HL-60/S4 treated with phorbol 12-myristate 13-acetate at 8.2 ng/mL for 4 days and 3 days (cell line): ENCODE results near the gene DRC3.

Source experiments
- in situ Hi-C: fragments of 300-500 bp; cut with MboI; formaldehyde crosslinking; loops from 2 replicates; pipeline ENCODE4 v1.15.0; 2022; ENCODE audit warnings: low sequenced_read_pairs

The DRC3 gene

DNA sequence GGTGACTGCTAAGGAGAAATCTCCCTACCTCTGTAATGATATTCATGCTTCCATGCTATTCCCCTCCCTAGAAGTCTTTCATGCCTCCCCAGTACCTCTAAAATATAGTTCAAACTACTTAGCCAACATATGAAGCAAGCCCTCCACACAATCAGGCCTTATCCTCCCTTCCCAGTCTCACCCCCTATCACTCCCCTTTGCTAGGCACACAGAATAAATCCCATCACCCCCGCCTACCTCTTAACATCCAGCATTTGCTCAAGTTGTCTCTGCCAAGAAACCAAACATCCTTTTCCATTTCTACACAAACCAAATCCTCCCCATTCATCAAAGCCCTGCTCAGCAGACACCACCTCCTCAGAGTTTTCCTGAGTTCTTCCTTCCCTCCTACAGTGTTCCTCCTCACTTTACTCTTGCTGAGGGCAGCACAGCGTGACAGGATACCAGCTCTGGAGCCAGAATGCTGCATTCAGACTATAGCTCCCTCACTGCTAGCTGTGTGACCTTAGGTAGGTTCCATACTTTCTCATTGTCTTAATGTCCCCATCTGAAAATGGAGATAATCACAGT, 7.4 kb upstream of the DRC3 start:
- in situ Hi-C loops: no loop called here

DNA sequence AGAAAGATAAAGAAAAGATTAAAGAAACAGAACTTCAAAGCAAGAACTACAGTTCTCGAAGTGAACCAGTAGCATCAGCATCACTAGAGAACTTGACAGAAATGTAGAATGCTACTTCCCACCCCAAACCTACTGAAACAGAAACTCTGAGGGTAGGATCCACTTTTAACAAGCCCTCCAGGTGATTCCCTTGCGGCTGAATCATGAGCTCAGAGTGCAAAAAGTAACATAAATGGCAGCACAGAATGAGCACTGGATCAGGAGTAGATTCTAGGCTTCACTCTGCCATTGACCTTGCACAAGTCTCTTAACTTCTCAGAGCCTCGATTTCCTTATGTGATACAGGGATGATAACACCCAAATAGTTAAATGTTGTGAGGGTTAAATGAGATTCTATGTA, 6.3 kb upstream of the DRC3 start:
- in situ Hi-C loops: no loop called here

DNA sequence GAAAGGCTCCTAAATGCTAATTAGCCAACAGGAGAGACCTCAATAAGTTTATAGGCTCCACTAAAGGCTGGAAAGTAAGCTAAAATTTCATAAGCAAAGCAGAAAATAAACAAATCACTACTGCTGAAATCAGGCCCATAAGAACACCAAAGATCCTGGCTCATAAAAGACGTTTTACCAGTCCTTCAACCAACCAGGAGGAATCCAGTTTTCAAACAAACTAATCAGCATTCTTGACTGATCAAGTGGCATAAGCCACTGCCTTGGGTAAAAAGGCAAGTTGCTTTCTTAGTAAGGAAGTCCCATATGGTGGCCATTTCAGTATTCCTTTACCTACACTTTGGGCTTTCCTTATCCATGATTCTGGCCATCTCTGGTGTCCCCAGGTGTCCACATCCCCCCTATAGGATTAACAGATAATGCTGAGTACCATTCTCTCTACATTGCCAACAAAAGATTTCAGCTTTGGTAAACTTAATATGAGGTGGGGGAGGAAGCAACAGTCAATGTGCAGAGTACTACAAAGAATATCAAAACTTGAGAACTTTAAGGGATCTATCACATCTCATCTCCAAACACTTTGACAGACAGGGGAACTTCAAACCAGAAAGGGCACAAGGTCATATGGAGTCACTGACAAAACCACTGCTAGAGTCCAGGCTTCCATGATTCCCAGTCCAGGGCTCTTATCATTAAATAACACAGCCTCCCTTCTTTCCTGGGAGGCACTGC, 1.8 kb upstream of the DRC3 start:
- in situ Hi-C loops: no loop called here

DNA sequence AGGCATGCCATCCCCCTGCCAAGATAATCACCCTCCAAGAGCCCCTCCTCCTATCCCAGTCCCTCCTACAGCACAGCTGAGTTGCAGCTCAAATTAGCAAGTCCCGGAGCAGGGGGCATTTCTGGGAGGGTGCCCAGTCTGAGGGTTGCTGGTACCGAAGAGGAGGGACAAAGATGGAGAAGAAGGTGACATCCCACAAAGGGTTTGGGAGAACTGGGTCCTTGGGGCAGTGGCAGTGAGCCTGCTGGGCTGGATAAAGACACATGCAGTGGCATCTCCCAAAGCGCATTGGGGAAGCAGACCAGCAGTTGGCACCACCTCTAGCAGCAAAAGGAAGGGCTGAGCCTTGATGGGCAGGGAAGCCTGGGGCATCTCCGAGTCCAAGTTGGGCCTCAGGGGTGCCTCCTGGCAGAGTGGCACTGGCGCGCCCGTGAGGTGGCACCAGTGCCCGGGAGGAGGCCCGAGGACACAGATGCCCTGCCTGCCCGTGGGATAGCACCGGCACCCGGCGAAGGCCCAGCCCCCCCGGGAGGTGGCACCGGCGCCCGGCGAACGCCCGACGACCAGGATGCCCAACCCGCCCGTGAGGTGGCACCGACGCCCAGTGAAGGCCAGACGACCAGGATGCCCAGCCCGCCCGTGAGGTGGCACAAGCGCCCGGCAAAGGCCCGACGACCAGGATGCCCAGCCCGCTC, 1.1 kb upstream of the DRC3 start:
- in situ Hi-C loops: no loop called here

DNA sequence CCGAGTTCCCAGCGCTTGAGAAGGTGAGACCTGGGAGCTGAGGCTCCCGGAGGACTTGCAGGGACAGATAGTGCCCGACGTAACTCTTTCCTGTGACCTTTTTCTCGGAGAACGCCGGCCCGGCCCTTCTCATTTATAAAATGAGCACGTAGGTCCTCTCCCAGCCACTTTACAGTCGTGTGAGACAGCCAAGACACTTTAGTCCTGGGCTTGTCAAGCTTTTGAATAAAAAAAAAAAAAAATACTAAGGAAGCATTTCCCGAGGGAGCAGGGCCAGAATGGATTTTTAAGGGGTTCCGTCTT, 241 bp downstream of the DRC3 start:
- in situ Hi-C loops: no loop called here

DNA sequence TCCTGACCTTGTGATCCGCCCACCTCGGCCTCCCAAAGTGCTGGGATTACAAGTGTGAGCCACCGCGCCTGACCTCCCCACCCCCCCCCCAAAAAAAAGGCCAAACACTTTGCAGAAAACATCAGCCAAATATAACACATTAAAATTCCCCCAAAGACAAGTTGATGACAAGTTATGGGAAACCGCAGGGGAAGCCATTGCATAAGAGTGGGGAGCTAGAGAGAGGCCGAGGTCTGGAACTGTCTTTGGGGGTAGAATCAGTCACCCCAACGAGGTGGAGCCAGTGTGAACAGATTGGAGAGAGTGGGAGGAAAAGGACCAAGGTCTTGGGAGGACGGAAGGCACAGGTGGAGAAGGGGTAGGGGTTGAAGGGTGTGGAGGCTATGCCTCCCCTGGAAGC, 2.8 kb downstream of the DRC3 start:
- in situ Hi-C loops: no loop called here

DNA sequence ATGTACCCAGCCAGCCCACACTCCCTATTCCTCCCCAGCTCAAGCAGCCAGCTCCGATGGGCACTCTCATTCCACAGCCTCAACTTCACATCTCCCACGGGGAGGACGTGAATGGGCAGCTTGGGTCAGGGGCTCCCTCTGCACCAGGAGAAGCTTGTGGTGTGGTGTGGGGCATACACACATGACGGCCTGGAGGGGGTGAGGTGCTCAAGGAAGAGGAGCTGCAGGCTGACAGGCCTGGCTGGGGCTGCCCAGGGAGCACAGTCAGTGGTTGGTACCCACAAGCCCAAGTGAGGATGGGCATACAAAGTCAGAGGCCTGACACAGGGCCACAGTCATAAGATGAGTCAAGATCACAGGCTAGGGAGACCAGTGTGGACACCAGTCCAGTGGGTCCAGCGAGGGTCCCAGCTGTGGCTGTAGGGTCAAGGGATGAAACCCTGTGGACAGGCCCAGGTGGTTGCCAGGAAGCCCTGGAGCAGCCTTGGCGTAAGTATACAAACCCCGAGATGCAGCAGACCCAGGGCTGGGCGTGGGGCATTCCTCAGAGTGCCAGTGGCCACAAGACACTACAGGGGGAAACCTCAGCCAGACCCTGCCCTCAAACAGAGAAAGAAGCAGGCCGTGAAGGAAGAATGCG, 4.4 kb downstream of the DRC3 start:
- in situ Hi-C loops: no loop called here

DNA sequence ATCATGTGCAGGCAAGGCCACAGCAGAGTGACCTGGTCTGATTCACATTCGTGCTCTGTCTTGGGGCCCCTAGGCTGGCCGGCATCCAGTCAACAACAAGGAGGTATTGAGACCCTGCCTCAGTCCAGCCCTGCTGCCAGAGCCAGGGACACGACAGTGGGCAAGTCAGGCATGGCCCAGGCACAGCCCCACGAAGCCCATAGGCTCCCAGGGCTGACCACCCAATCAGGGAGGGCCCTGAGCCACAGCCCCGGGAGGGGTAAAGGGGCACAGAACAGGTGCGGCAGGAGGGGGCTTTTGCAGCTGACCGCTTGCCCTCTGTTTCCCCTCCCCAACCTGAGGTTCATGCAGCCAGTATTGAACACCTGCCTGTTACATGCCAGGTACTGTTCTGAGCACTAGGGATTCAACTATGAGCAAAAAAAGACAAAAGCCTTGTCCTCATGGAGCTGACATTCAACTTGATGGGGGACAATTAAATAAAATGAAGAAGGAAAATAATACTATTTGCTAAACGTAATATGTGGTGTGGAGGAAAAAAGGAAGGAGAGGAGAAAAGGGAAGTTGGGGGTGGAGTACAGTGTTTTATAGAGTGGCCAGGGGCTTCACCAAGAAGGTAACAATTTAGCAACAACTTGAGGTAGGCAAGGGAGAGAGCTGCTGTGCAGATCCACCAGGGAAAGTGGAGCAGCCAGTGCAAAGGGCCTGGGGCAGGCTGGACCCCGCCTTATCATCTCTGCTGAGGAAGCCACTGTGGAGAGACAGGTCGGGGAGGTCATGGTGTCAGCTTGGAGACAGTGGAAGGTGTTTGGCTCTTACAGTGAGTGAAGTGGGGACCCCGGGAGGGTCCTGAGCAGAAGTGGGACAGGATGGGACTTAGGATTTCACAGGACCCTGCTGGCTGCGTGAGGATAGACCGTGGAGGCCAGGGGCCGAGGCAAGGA, 6.1 kb downstream of the DRC3 start:
- in situ Hi-C loops: no loop called here

DNA sequence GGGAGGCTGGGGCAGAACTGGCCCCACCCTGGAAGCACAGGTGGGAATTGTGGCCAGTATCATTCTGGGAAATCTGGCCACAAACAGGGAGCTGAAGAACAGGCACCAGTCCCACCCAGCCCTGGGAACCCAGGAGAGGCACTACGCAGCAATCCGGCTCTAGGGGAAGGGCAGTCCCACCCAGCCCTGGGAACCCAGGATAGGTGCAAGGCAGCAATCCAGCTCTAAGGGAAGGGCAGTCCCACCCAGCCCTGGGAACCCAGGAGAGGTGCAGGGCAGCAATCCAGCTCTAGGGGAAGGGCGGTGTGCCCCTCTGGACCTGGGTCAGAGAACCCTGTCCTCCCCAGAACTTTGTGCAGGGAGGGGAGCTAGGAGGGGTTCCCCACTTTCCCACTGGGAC, 7.1 kb downstream of the DRC3 start:
- in situ Hi-C loops: no loop called here

DNA sequence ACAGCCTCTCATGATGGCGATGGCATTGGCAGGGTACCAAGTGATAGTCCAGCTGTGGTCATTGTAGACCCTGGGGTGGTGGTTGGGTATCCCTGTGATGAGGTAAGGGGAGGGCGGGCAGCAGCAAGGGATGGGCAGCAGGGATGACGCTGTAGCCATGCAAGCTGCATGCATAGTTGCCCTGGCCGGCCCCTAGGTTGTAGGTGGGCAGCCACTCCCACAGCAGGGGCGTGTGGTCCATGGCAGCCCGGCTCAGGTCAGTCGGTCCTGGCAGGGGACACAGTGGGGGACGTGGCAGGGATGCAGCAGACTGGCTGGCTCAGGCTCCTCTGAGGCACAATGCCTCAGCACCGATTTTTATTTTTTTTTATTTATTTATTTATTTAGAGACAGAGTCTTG, 8.7 kb downstream of the DRC3 start:
- in situ Hi-C loops: no loop called here

DNA sequence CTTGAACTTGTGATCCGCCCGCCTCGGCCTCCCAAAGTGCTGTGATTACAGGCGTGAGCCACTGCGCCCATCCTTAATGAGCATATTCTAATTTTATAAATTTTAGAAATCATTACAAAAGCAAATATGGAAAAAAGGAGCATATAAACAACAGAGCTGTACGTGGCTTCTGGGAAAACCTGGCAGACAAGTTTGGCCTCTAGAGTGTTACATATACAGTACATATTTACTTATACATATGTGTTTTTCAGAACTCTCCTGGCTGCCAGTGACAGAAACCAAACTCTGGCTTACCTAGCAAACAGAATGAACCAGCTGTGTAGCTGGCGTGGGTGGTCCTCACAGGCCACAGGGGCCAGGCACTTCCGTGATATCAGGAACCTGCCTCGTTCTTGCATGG, 10.1 kb downstream of the DRC3 start:
- in situ Hi-C loops: no loop called here

DNA sequence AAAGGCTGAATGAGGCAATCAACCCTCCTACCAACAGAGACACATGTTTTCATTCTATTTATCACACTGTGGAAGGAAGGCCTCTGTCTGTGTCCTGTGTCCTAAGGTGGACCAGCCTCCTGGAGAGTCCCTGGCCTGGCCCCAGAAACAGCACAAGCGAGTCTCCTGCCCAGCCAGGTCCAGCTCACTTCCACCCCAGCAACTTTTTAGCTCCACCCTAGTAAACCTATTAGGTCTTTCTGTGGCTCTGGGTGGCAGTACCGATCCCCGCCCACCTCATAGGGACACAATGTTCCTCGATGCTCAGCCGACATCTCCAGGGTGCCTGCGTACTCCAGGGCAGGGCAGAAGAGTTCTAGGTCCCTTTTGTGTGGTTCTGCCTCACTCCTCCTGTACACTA, 10.7 kb downstream of the DRC3 start:
- in situ Hi-C loops: no loop called here

DNA sequence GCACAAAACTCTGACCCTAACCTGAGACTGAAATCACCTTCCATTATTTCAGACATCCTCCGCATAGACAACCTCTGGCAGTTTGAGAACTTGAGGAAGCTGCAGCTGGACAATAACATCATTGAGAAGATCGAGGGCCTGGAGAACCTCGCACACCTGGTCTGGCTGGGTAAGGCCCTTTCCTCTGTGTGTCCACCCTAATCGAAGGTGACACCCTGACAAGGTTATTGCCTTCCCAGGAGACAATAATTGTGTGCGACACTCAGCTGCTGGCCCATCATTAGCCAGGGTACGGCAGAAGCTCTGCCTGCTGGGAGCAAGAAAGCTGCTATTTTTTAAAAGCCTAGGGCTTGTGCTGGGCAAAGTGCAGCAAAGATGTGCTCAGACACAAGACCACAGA, 11.1 kb downstream of the DRC3 start:
- in situ Hi-C loops: no loop called here

DNA sequence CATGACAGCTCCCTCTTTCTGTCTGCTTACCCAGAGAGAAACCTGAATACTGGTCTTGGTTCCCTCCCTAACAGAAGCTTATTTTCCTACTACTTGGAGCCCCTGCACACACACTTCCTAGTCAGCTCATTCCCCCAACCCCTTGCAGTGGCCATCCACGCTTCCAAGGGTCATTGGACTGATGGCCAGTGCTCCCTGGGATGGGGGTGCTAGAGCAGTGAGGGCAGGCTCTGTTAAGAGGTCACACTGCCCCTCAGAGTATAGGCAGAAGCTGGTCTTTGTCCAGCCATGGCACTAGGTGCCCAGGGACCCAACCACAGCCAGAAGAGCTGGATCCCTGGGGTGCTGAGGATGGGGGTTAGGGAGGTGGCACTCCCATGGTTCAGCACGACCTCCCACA, 12.5 kb downstream of the DRC3 start:
- in situ Hi-C loops: no loop called here

DNA sequence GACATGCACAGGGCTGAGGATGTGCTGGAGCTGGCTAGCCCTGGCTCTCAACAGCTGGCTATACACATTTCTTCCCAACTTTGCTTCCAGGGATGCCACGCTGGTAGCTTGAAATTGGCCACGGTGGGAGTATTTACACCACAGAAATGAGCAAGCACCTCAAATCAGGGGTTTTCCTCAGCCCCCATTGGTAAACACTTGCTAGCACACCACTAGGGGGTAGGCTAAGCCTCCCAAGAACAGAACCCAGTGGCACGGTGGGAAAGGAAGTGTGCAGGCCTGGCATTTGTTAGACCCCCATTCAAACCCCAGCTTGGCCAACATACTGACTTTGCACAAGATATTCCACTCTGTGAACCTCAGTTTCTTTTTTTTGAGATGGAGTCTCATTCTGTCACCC, 12.9 kb downstream of the DRC3 start:
- in situ Hi-C loops: no loop called here

DNA sequence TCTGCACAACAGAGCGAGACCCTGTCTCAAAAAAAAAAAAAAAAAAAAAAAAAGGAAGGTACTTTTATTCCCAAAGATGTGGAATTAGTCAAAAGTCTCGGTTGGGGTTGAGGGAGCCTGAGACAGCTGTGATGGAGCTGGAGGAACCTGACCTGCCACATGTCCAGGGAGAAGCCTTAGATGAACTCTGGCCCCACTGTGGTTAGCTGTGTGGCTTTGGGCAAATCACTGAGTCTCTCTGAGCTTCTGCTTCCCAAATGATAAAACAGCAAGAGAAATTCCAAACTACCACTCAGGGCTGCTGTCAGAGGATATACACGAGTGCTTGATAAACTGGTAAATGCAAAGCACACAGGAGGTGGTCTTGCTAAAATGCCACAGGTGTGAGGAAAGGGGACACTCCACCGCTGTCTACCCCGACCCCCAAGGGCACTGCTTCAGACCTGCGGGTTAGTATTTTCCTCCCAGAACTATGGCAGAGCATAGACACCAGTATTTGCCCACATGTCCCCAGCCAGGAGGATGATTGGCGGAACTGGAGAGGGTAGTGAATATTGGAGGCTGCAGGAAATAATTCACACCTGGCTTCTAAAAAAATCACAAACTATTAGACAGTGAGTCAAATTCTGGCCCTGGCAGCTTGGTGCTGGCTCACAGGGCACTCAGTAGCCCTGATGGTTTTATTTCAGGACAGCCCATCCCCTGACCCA, 14.7 kb downstream of the DRC3 start:
- in situ Hi-C loops: no loop called here

DNA sequence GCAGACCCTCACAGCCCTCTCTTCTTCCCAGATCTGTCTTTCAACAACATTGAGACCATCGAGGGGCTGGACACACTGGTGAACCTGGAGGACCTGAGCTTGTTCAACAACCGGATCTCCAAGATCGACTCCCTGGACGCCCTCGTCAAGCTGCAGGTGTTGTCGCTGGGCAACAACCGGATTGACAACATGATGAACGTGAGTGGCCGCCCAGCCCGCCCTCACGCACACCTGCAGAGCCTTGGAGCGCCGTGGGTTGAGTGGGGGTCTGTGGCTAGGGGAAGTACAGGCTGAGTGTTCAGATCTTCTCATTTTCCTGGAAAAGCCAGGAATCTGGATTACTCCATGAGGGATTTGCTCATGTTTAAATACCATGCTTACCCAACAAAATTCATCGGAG, 15.2 kb downstream of the DRC3 start:
- in situ Hi-C loops: no loop called here

DNA sequence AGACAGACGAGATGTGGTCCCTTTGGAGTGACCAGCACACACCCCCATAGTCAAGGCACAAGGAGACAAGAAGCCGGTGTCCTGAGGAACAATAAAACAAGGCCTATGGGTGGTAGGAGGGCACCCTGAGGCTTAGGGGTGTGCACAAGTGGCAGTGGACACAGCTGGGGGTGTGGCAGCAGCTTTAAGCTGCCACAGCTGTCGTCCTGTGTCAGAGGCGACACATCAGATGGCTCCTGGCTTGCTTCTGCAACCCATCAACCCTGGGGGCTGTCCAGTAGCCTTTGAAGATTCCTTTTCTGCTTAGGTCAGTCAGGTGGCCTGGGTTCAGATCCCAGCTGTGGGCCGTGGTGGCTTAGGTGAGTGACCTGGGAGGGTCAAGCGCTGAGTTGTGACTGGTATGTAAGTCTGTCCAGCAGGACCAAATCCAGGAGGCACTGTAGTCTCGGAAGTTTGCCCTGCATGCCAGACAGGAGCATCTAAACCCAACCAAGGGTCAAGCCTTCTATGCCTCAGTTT, 15.8 kb downstream of the DRC3 start:
- in situ Hi-C loops: no loop called here

DNA sequence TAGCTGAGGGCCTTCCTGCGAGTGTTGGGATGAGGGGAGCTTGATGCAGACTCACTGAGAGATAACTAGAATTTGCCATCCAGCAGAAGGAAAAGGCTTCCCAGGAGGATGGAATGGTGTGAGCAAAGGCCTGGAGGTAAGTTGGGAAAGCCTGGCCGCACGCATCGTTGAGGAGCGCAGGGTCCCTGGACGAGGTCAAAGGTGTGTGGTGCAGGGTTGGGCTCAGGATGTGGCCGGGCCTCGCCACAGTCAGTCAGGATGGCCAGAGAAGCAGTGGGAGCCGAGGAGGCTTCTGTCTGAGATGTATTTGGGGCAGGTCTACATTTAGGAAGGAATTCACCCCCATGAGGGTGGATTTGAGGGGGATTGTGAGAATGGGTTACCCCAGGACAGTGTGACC, 16.4 kb downstream of the DRC3 start:
- in situ Hi-C loops: no loop called here

DNA sequence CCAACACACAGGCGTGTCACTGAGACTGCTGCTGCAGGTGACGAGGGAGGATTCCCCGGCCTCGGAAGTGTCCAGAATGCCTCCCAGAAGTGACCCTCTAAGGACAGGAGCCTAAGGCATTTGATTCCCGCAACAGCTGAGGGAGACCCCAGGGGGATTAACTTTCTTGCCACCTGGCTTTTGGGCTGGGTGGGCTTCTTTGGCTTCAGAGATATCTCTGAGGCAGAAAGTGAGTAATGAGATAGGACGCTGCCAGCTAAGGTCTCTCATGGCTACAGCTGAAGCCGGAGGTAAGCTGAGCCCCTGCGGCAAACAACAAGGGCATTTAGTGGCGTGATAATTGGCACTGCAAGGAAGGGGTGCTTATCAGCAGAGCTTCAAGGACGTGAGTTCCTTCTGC, 17.0 kb downstream of the DRC3 start:
- in situ Hi-C loops: no loop called here
